Measurements from ENCODE around the gene SALL1. TPM values are rescaled to one million over a fixed set of nuclear protein-coding genes. Genes with fewer than 3 reads are reported as not detected.

The SALL1 gene
- total RNA-seq, 6 experiments from 2014 or later, result 10.6 to 15.4 (median 12.6) TPM

DNA sequence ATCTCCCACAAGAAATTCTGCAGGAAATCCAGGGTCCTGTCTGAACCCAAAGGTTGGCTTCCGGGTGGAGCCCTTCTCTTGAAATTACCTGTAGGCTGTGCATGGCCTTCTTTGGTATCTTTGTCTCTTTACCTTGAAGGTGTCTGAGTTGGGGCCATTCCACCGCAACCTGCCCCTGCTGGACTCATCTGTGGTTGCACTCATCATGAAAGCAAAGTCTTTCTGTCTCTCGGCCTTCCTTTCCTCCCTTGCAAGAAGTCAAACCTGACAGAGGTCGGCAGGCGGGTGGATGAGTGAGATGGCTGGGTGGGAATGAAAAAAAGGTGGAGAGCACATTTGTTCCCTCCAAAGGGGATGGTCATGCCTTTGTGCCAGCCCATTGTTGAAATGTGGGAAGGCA is 25.1 kb downstream of the SALL1 start:
- no peak for DNase-seq
- Mint-ChIP-seq H3K9me3 (no peaks in the 10 kb centered on the region), H3K4me1 (ENCODE audit: low read depth) (no peaks in the 10 kb centered on the region; the same call in 1 of the 2 replicates), H3K27me3 (ENCODE audit: insufficient read depth) (peaks cover 18% of the 10 kb centered on the region), H3K4me3 (no peak overlapping the region), H3K36me3 (ENCODE audit: low read depth) (no peaks in the 10 kb centered on the region), H3K27ac (no peak overlapping the region)
- TF ChIP-seq, protein P1, sequence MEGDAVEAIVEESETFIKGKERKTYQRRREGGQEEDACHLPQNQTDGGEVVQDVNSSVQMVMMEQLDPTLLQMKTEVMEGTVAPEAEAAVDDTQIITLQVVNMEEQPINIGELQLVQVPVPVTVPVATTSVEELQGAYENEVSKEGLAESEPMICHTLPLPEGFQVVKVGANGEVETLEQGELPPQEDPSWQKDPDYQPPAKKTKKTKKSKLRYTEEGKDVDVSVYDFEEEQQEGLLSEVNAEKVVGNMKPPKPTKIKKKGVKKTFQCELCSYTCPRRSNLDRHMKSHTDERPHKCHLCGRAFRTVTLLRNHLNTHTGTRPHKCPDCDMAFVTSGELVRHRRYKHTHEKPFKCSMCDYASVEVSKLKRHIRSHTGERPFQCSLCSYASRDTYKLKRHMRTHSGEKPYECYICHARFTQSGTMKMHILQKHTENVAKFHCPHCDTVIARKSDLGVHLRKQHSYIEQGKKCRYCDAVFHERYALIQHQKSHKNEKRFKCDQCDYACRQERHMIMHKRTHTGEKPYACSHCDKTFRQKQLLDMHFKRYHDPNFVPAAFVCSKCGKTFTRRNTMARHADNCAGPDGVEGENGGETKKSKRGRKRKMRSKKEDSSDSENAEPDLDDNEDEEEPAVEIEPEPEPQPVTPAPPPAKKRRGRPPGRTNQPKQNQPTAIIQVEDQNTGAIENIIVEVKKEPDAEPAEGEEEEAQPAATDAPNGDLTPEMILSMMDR (IDR thresholded peaks at IDR 0.05), result peak; percentile 20; the same call in 1 of the 2 replicates

DNA sequence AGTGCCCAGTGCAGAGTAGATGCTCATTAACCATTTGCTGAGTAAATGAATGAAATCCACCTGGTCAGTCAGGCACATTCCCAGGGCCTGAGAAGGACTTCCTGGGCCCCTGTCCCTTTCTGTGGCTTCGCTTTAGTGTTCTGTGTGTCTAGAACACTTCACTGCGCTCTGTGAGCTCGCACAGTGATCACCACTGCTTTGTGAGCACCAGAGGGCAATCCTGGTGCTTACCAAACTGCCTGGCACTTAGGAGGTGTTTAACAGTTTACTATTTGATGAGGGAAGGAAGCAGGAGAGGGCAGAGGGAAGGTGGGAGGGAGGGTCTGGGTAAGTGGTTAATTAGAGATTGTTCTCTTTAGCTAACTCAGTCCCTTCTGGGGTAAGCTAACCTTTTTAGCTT is 26.2 kb downstream of the SALL1 start:
- Mint-ChIP-seq H3K27me3 (ENCODE audit: insufficient read depth) (peaks cover 18% of the 10 kb centered on the region), H3K36me3 (ENCODE audit: low read depth) (no peaks in the 10 kb centered on the region), H3K4me3 (no peak overlapping the region), H3K27ac (no peak overlapping the region), H3K9me3 (no peaks in the 10 kb centered on the region), H3K4me1 (ENCODE audit: low read depth) (peaks cover 3% of the 10 kb centered on the region; the same call in 1 of the 2 replicates)
- TF ChIP-seq, protein P1 (IDR thresholded peaks at IDR 0.05), result no peak
- DNase-seq, result no peak

GRCh38 chr16:51121850-51122249 is 29.2 kb downstream of the SALL1 start:
- Mint-ChIP-seq H3K4me1 (ENCODE audit: low read depth) (peaks cover 10% of the 10 kb centered on the region; the same call in 1 of the 2 replicates), H3K9me3 (no peaks in the 10 kb centered on the region), H3K4me3 (no peak overlapping the region), H3K27ac (no peak overlapping the region), H3K36me3 (ENCODE audit: low read depth) (no peaks in the 10 kb centered on the region), H3K27me3 (ENCODE audit: insufficient read depth) (peaks cover 18% of the 10 kb centered on the region)
- TF ChIP-seq, protein P1 (IDR thresholded peaks at IDR 0.05), result no peak
- no peak for DNase-seq

GRCh38 chr16:51120730-51121347 is 30.2 kb downstream of the SALL1 start:
- Mint-ChIP-seq H3K27ac (no peak overlapping the region), H3K9me3 (no peaks in the 10 kb centered on the region), H3K4me1 (ENCODE audit: low read depth) (peaks cover 10% of the 10 kb centered on the region; the same call in 1 of the 2 replicates), H3K4me3 (no peak overlapping the region), H3K36me3 (ENCODE audit: low read depth) (no peaks in the 10 kb centered on the region), H3K27me3 (ENCODE audit: insufficient read depth) (peaks cover 14% of the 10 kb centered on the region)
- TF ChIP-seq, protein P1 (IDR thresholded peaks at IDR 0.05), result no peak
- DNase-seq, result no peak

GRCh38 chr16:51119973-51120729 is 30.9 kb downstream of the SALL1 start:
- H3K4me1 Mint-ChIP-seq (ENCODE audit: low read depth), result peaks cover 10% of the 10 kb centered on the region; the same call in 1 of the 2 replicates
- peaks cover 11% of the 10 kb centered on the region for H3K27me3 Mint-ChIP-seq (ENCODE audit: insufficient read depth)
- H3K27ac Mint-ChIP-seq, result no peak overlapping the region
- no peak for DNase-seq
- H3K9me3 Mint-ChIP-seq, result no peaks in the 10 kb centered on the region
- H3K4me3 Mint-ChIP-seq, result peak overlapping the region; percentile 35; the same call in 1 of the 2 replicates
- H3K36me3 Mint-ChIP-seq (ENCODE audit: low read depth), result no peaks in the 10 kb centered on the region
- TF ChIP-seq, protein P1 (IDR thresholded peaks at IDR 0.05), result no peak
